A549 treated with RU486 at 1 μM for 4 hours (cell line): ENCODE measurements around the gene TULP3. TPM values are rescaled to one million over a fixed set of nuclear protein-coding genes. Genes with fewer than 3 reads are reported as not detected.

Source experiments
- total RNA-seq: library from RNA; stranded (reverse); fragments of 200-300 nt; extraction: Qiagen RNA extraction; gene quantifications from 5 replicates; pipeline ENCODE4 v1.2.3, GENCODE V29; 2022; ENCODE audit warnings: low read depth

The TULP3 gene, protein sequence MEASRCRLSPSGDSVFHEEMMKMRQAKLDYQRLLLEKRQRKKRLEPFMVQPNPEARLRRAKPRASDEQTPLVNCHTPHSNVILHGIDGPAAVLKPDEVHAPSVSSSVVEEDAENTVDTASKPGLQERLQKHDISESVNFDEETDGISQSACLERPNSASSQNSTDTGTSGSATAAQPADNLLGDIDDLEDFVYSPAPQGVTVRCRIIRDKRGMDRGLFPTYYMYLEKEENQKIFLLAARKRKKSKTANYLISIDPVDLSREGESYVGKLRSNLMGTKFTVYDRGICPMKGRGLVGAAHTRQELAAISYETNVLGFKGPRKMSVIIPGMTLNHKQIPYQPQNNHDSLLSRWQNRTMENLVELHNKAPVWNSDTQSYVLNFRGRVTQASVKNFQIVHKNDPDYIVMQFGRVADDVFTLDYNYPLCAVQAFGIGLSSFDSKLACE
- total RNA-seq: 16.0 to 21.3 TPM (median 20.0 TPM) in 5 replicates

DNA sequence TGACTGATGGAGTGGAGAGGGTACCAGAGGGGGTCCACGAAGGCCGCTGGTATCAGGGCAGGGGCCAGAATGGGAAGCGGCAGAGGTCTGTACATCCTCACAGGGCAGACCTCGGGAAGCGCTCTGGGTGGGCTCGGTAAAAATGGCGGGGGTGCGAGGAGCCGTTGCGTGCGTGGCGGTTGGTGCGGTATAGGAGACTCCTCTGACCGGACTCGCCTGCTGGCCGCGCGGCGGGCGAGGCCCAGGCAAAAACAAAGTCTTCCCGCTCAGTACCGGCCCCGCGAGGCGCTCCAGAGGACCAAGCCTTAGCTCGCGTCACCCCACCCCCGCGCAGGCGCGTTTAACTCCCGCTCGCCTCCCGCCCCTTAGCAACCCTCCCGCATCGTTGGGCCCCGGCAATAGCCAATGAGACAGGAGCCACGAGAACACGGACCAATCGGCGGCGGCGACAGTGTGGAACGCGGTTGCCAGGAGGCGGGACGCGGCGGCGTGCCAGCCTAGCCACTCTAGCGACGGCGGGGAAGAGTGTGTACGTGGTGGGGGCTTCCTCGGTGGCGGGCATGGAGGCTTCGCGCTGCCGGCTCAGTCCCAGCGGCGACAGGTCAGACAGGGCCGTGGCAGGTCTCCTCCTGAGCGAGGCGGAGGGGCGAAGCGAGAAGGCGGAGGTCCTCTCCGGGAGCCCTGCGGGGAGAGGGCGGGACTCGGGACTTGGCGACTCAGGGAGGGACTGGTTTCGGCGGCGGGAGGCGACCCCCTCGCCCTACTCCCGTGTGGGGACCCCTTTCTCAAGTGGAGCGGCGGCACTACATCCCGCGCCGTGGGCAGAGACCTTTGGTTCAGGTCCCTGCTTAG, at the start of gene TULP3:
Gene TULP3 (plus strand): TSS at position 504 of the 852 bp plus-strand sequence. CDS start 57 bp downstream, at position 561.

DNA sequence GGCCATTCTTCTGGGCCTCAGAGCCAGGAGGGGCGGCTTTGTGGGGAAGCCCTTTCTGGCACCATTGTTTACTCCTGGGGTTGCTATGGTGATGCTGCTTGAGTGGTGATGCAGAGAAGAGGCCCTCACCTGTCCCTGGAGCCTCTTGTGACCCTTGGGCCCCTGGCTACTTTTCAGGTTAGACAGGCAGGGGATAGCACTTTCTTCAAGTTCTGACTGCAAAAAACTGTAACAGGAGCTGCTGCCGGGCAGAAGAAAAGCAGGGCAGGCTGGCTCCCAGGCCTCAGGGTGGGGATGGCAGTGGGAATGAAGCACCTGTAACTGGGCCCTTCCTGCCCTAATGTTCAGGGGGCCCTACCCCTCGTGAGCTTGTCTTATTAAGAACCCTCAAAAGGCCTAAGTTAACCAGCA, 33.7 kb upstream of the TULP3 start, which contains the start of gene TEX52:
Gene TEX52 (minus strand): TSS at position 19 of the 411 bp plus-strand sequence. CDS start 13 bp downstream, at position 6.

DNA sequence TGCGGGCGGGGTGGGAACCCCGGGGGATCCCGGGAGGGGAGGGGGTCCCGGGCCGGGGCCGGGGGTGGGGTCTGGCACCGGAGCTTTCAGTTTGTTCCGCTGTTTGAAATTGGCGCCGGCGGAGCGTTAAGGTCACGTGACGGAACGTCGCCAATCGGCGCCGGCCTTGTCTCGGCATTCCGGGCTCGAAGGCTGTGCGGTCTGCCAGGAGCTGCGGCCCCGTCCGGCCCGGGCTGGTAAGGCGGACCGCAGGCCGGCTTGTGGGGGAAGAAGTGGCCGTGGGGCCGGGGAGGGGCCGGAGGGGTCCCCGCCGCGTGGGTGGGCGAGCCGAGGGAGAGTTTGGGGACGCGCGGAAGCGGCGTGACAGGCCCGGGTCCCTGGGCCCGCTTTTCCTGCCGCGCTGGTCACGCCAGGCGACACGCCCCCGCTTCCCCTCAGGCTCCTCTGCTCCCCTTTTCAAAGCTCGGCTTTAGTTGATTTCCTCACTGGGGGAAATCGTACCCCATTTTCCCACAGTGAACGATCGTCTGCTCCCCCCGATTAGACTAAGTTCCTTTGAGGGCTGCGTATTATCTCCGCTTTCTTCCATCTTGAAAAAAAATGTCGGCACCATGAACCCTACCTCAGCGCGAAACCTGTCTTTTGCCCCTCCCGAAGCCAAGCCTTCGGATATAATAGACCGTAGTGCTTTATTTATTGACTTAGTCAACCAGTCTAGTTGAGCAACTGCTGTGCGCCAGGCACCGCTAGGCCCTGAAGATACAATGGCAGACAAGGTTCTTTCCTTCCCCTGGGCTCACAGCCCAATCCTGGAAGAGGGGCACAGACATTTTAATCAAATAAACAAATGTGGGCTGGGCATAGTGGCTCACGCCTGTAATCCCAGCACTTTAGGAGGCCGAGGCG, 13.4 kb upstream of the TULP3 start, which contains the start of the genes FOXM1 and RHNO1:
Gene FOXM1 (minus strand): TSS at position 128 of the 906 bp plus-strand sequence. CDS start 2,696 bp downstream, outside the sequence.
Gene RHNO1 (plus strand): TSS at position 177 of the 906 bp plus-strand sequence. CDS start 8,144 bp downstream, outside the sequence.

DNA sequence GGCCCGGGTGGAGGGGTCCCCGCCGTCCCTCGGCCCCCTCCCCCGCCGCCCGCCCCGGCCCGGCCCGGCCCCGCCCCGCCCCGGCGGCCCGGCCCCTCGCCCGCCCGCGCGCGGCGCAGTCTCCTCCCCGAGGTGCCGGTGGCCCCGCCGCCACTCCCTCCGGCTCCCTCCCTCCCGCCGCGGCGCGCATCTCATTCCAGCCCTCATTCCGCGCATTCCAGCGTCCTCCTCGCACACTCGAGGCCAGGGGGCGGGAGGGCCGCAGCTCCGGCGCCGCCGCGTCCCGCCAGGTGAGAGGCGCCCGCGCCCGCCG, 68.5 kb downstream of the TULP3 start, which contains the start of gene TEAD4:
Gene TEAD4 (plus strand): TSS at position 206 of the 313 bp plus-strand sequence.

Other genes with a start within 250 kb of the TULP3 start
- 97.1 to 120 TPM (median 112 TPM) in 5 replicates for gene FKBP4, start 95.9 kb upstream of the TULP3 start, total RNA-seq
- gene ITFG2, start 78.2 kb upstream of the TULP3 start, total RNA-seq: 13.0 to 26.1 TPM (median 17.7 TPM) in 5 replicates
- gene NRIP2, start 55.9 kb upstream of the TULP3 start, total RNA-seq: not detected in 5 replicates
- gene TEX52, start 33.9 kb upstream of the TULP3 start, total RNA-seq: not detected in 5 replicates
- gene FOXM1, start 13.7 kb upstream of the TULP3 start, total RNA-seq: 85.7 to 103 TPM (median 90.5 TPM) in 5 replicates
- 43.6 to 54.4 TPM (median 46.4 TPM) in 5 replicates for gene RHNO1, start 13.7 kb upstream of the TULP3 start, total RNA-seq
- 38.4 to 47.9 TPM (median 46.8 TPM) in 5 replicates for gene TEAD4, start 68.5 kb downstream of the TULP3 start, total RNA-seq
- 18.7 to 30.3 TPM (median 22.9 TPM) in 5 replicates for gene TSPAN9, start 186.5 kb downstream of the TULP3 start, total RNA-seq